HCT116 (cell line): ENCODE data around the gene ISYNA1. TPM values are rescaled to one million over a fixed set of nuclear protein-coding genes. Genes with fewer than 3 reads are reported as not detected.

Experiments
- ATF3 ChIP-seq: IDR thresholded peaks from 2 replicates; pipeline ENCODE4 v1.6.1; 2012
- EGR1 ChIP-seq: IDR thresholded peaks from 2 replicates; pipeline ENCODE4 v1.6.1; 2012; ENCODE audit warnings: low read depth
- EZH2phosphoT487 ChIP-seq: fragments of 200-600 bp; IDR thresholded peaks from 2 replicates; pipeline ENCODE4 v1.6.1; 2018; ENCODE audit warnings: antibody characterized with exemption, borderline replicate concordance
- JUND ChIP-seq: IDR thresholded peaks from 2 replicates; pipeline ENCODE4 v1.6.1; 2012
- POLR2A ChIP-seq: IDR thresholded peaks from 2 replicates; pipeline ENCODE4 v1.7.0; 2011; ENCODE audit warnings: borderline replicate concordance; ENCODE audit not compliant: insufficient read depth, insufficient read length; ENCODE audit errors: extremely low read depth
- POLR2AphosphoS5 ChIP-seq: IDR thresholded peaks from 2 replicates; pipeline ENCODE4 v1.6.1; 2011; ENCODE audit warnings: mild to moderate bottlenecking, low read depth, low read length, moderate library complexity
- RAD21 ChIP-seq: IDR thresholded peaks from 2 replicates; pipeline ENCODE4 v1.6.1; 2012; ENCODE audit warnings: low read depth, mild to moderate bottlenecking
- SIN3A ChIP-seq: IDR thresholded peaks from 2 replicates; pipeline ENCODE4 v1.6.1; 2012; ENCODE audit warnings: low read depth
- SP1 ChIP-seq: IDR thresholded peaks from 2 replicates; pipeline ENCODE4 v1.6.1; 2012; ENCODE audit warnings: low read depth
- ZFX ChIP-seq: fragments of 450-650 bp; IDR thresholded peaks from 2 replicates; pipeline ENCODE4 v1.6.1; 2017
- ZNF274 ChIP-seq: fragments of 200-500 bp; sonication (Bioruptor generic); IDR thresholded peaks from 2 replicates; pipeline ENCODE4 v1.6.1; 2014; ENCODE audit warnings: mild to moderate bottlenecking, low read depth, low read length, inconsistent platforms
- total RNA-seq: library from RNA; stranded (reverse); gene quantifications from one replicate; pipeline ENCODE4 v1.2.1, GENCODE V29; 2021; ENCODE audit not compliant: unreplicated experiment
- TF ChIP-seq, protein P1 (sequence below): IDR thresholded peaks from 2 replicates; pipeline ENCODE4 v1.6.1; 2012
- TF ChIP-seq, protein P2 (sequence below), 3 experiments: fragments of 200-600 bp in 1 of 3; sonication (generic) in 1 of 3; IDR thresholded peaks in 2 of 3; conservative IDR thresholded peaks in 1 of 3; 2 replicates each; pipeline ENCODE4 v1.5.1; 2012 to 2017; ENCODE audit warnings: low read depth in 2 of 3, low read length in 2 of 3, antibody characterized with exemption in 1 of 3, borderline replicate concordance in 1 of 3, control low read depth in 1 of 3, mild to moderate bottlenecking in 1 of 3, mixed read lengths in 1 of 3, mixed run types in 1 of 3, moderate library complexity in 1 of 3; ENCODE audit not compliant: insufficient read depth in 1 of 3
- TF ChIP-seq, protein P3 (sequence below): IDR thresholded peaks from 2 replicates; pipeline ENCODE4 v1.6.1; 2011; ENCODE audit warnings: mild to moderate bottlenecking, low read length, moderate library complexity; ENCODE audit not compliant: insufficient replicate concordance; ENCODE audit errors: extremely low read depth

Gene ISYNA1
- total RNA-seq, 1 experiment from 2014 or later, result 365 TPM

- TF ChIP-seq, protein P1, sequence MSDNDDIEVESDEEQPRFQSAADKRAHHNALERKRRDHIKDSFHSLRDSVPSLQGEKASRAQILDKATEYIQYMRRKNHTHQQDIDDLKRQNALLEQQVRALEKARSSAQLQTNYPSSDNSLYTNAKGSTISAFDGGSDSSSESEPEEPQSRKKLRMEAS, result peak; percentile 64
- TF ChIP-seq, protein P2, sequence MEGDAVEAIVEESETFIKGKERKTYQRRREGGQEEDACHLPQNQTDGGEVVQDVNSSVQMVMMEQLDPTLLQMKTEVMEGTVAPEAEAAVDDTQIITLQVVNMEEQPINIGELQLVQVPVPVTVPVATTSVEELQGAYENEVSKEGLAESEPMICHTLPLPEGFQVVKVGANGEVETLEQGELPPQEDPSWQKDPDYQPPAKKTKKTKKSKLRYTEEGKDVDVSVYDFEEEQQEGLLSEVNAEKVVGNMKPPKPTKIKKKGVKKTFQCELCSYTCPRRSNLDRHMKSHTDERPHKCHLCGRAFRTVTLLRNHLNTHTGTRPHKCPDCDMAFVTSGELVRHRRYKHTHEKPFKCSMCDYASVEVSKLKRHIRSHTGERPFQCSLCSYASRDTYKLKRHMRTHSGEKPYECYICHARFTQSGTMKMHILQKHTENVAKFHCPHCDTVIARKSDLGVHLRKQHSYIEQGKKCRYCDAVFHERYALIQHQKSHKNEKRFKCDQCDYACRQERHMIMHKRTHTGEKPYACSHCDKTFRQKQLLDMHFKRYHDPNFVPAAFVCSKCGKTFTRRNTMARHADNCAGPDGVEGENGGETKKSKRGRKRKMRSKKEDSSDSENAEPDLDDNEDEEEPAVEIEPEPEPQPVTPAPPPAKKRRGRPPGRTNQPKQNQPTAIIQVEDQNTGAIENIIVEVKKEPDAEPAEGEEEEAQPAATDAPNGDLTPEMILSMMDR (IDR thresholded peaks at IDR 0.05 in 2 of 3, conservative IDR thresholded peaks at IDR 0.05 in 1 of 3; ENCODE audit: borderline replicate concordance in 1 of 3, insufficient read depth in 1 of 3, low read depth in 2 of 3, low read length in 2 of 3), result peak in 2 of 3 experiments; percentile 87 to 95; a peak in 5 of 6 replicates
- TF ChIP-seq, protein P3, sequence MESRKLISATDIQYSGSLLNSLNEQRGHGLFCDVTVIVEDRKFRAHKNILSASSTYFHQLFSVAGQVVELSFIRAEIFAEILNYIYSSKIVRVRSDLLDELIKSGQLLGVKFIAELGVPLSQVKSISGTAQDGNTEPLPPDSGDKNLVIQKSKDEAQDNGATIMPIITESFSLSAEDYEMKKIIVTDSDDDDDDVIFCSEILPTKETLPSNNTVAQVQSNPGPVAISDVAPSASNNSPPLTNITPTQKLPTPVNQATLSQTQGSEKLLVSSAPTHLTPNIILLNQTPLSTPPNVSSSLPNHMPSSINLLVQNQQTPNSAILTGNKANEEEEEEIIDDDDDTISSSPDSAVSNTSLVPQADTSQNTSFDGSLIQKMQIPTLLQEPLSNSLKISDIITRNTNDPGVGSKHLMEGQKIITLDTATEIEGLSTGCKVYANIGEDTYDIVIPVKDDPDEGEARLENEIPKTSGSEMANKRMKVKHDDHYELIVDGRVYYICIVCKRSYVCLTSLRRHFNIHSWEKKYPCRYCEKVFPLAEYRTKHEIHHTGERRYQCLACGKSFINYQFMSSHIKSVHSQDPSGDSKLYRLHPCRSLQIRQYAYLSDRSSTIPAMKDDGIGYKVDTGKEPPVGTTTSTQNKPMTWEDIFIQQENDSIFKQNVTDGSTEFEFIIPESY, result peak; percentile 7
- no peak; the same call in 1 of the 2 replicates for TF ChIP-seq JUND
- TF ChIP-seq EZH2phosphoT487, result no peak
- TF ChIP-seq ZFX, result no peak
- TF ChIP-seq EGR1, result no peak; the same call in none of the 2 replicates
- peak; percentile 100 for TF ChIP-seq POLR2AphosphoS5
- peak; percentile 65 for TF ChIP-seq SP1
- TF ChIP-seq POLR2A, result peak; percentile 98
- no peak for TF ChIP-seq ATF3
- TF ChIP-seq SIN3A, result peak; percentile 98
- TF ChIP-seq ZNF274, result no peak
- peak; percentile 57 for TF ChIP-seq RAD21
These were observed 52.0 kb downstream of the ISYNA1 start, which contains the start of gene GDF15 (continued) for GRCh38 chr19:18385675-18386542.
